Esophagus squamous epithelium (tissue), 4 donors: ENCODE results near the gene LCA5L.

Experiments
- POLR2A ChIP-seq, 4 donors: fragments of 450-650 bp; IDR thresholded peaks; one replicate each; pipeline ENCODE4 v1.6.1; 2017; ENCODE audit warnings: antibody characterized with exemption in 4 of 4, mild to moderate bottlenecking in 4 of 4, moderate library complexity in 3 of 4
- TF ChIP-seq, protein P1 (sequence below), 6 experiments: fragments of 450-650 bp in 4 of 6; fragments of 200-600 bp in 2 of 6; sonication (generic) in 2 of 6; IDR thresholded peaks; one replicate each; pipeline ENCODE4 v1.5.1; 2016 to 2019; ENCODE audit warnings: antibody characterized with exemption in 6 of 6, mild to moderate bottlenecking in 4 of 6, moderate library complexity in 4 of 6

- TF ChIP-seq, protein P1, sequence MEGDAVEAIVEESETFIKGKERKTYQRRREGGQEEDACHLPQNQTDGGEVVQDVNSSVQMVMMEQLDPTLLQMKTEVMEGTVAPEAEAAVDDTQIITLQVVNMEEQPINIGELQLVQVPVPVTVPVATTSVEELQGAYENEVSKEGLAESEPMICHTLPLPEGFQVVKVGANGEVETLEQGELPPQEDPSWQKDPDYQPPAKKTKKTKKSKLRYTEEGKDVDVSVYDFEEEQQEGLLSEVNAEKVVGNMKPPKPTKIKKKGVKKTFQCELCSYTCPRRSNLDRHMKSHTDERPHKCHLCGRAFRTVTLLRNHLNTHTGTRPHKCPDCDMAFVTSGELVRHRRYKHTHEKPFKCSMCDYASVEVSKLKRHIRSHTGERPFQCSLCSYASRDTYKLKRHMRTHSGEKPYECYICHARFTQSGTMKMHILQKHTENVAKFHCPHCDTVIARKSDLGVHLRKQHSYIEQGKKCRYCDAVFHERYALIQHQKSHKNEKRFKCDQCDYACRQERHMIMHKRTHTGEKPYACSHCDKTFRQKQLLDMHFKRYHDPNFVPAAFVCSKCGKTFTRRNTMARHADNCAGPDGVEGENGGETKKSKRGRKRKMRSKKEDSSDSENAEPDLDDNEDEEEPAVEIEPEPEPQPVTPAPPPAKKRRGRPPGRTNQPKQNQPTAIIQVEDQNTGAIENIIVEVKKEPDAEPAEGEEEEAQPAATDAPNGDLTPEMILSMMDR (IDR thresholded peaks at IDR 0.05): peak; percentile 89 to 97 (median 92)
- no peak for TF ChIP-seq POLR2A (IDR thresholded peaks at IDR 0.05)
Measured at GRCh38 chr21:39388038-39388810, 57.4 kb downstream of the LCA5L start.
